Fibroblast of villous mesenchyme (primary cell): ENCODE measurements around the gene ZNF484. TPM values are rescaled to one million over a fixed set of nuclear protein-coding genes. Genes with fewer than 3 reads are reported as not detected.
A peak's percentile ranks its signal among the peaks of the same experiment; 100 is the strongest.
"Not testable (repeated sequence)": the region's sequence is repeated elsewhere in the genome, so short reads cannot be mapped to it uniquely, and the experiment has no call there.

Experiments
- DNase-seq: peaks from one replicate; pipeline ENCODE4 v3.0.0-alpha.2; 2010; ENCODE audit warnings: low read depth
- H3K4me3 ChIP-seq: 2 replicates; pipeline ENCODE4 v1.5.1; 2011; ENCODE audit warnings: low read depth, mild to moderate bottlenecking, low read length
- total RNA-seq: library from RNA; depleted of rRNA; stranded (reverse); fragments of >200 nt; gene quantifications from 2 replicates; pipeline ENCODE4 v1.2.3, GENCODE V29; 2012
- TF ChIP-seq, protein P1 (sequence below): IDR thresholded peaks from 2 replicates; pipeline ENCODE4 v1.5.1; 2012; ENCODE audit warnings: low read depth, mild to moderate bottlenecking, low read length; ENCODE audit not compliant: insufficient read depth

ZNF484 gene
- total RNA-seq, 1 donor: 15.1 TPM

DNA sequence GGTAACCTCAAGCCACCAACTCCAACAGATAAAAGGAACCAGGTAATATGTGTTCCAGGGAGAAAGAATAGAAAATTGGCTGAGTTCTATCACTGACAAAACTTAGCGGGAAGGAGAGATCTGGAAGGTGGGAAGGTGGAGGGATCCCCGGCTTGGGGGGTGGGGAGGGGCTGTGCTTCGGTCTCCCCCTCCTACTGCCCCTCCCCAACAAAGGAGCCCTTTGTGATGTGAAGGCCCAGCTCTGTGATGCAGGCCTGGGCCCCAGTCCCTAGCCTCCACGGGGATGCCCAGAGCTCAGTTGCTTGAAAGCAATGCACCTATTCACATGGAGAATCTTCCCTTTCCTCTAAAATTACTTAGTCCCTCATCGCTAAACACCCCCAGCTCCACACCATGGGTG lies 4.4 kb upstream of the ZNF484 start:
- no peak for DNase-seq
- no peak overlapping the region for H3K4me3 ChIP-seq
- TF ChIP-seq, protein P1, sequence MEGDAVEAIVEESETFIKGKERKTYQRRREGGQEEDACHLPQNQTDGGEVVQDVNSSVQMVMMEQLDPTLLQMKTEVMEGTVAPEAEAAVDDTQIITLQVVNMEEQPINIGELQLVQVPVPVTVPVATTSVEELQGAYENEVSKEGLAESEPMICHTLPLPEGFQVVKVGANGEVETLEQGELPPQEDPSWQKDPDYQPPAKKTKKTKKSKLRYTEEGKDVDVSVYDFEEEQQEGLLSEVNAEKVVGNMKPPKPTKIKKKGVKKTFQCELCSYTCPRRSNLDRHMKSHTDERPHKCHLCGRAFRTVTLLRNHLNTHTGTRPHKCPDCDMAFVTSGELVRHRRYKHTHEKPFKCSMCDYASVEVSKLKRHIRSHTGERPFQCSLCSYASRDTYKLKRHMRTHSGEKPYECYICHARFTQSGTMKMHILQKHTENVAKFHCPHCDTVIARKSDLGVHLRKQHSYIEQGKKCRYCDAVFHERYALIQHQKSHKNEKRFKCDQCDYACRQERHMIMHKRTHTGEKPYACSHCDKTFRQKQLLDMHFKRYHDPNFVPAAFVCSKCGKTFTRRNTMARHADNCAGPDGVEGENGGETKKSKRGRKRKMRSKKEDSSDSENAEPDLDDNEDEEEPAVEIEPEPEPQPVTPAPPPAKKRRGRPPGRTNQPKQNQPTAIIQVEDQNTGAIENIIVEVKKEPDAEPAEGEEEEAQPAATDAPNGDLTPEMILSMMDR: no peak

DNA sequence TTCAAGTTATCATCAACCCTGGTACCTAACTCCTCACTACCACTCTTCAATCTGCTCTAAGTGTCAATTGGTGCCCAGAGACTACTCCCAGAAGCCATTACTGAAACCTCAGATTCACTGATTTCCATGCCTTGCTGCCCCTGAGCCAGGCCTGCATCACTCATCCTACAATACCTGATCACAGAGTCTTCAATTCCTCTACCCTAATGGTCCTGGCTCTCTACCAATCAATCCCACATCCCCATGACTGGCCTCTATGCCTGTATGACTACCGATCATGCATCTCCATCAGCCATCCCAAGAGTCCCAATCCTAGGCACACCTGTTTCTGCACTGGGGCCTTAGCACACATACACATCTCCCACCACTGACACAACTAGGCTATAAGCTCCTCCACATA lies 2.5 kb downstream of the ZNF484 start:
- DNase-seq: no peak
- H3K4me3 ChIP-seq: no peak overlapping the region
- TF ChIP-seq, protein P1: no peak

DNA sequence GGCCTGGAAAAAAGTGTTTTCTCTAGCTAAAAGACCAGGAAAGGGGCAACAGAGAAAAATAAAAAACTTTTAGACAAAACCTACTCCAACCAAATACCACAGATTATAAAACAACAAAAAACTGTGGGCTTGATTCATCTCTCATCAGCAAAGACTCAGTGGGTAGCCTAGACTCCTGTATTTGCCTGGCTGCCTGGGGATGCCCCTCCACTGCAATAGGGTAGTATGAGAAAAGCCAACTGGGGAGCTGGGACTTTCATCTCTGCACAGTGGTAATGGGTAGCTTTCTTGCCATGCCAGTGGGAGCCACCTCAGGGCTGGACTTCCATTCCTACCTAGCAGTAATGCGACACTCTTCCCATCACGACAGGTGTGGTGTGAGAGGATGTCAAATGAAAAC lies 7.5 kb downstream of the ZNF484 start:
- H3K4me3 ChIP-seq: no peak overlapping the region
- DNase-seq: no peak
- TF ChIP-seq, protein P1: no peak

DNA sequence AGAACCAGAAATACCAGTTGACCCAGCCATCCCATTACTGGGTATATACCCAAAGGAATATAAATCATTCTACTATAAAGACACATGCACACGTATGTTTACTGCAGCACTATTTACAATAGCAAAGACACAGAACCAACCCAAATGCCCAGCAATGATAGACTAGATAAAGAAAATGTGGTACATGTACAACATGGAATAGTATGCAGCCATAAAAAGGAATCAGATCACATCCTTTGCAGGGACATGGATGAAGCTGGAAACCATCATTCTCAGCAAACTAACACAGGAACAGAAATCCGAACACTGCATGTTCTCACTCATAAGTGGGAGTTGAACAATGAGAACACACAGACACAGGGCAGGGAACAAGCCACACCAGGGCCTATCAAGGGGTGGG lies 11.2 kb downstream of the ZNF484 start:
- not testable (repeated sequence) for H3K4me3 ChIP-seq, DNase-seq

DNA sequence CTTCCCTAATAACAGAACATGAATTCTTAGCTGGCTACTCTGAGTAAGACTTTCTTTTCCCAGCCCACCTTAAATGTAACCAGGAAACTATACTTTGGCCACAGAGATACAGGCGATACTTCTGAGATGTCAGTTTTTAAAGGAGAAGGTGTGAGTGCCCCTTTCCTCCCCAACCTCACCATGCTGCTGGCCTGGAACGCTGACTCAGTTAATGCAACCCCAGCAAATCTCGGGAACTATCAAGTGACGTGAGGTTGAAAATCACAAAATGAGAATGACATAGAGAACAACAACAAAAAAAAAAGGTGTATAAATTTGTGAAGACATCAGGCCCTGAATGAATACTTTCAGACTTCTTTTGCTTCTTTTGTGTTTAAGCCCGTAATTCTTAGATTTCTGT lies 13.7 kb downstream of the ZNF484 start:
- DNase-seq: no peak
- TF ChIP-seq, protein P1: no peak
- H3K4me3 ChIP-seq: no peak overlapping the region

DNA sequence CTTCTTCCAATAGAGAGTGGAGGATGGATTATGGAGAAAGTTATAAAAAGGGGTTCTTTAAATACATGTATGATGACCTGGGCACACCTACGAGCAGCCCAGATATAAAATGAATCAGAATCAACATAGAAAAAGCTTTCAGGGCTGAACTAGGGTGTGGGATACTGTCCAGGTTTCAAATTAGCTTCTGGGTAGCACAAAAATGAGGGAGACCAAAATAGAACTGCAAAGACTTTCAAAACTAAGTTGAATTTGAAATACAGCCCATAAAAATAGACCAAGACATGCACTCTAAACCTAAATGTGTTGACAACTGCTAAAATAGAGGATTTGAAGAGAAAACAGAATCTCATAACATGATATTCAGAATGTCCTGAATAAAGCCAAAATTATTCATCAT lies 17.0 kb downstream of the ZNF484 start:
- TF ChIP-seq, protein P1: no peak
- DNase-seq: no peak
- H3K4me3 ChIP-seq: no peak overlapping the region

DNA sequence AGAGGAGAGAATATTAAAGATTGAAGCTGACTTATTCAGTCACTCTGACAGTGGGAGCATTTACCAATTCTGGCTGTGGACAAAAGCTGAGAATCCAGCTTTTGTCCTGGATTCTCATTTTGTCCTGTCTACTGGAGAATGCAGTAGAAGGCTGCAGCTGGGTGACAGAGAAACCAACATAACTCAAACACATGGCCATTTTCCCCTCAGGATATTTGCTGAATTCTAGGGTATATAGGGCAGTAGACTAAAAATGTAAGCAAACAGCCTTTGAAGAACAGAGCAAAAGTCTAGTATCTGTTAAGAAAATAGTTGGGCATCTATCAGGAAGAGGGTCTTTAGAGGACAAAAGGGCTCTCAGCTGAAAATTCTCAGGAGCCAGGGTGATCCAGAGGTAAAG lies 20.6 kb downstream of the ZNF484 start:
- TF ChIP-seq, protein P1: no peak
- no peak overlapping the region for H3K4me3 ChIP-seq
- DNase-seq: peak; percentile 12
